Immature natural killer cell (primary cell): ENCODE data around the gene TOMM40. TPM values are rescaled to one million over a fixed set of nuclear protein-coding genes. Genes with fewer than 3 reads are reported as not detected.
"Not testable (repeated sequence)": the region's sequence is repeated elsewhere in the genome, so short reads cannot be mapped to it uniquely, and the experiment has no call there.

ENCODE experiments used
- DNase-seq, 3 donors: peaks; one replicate each; pipeline ENCODE4 v3.0.0; 2022; ENCODE audit warnings: mixed read lengths in 1 of 3
- H3K27ac Mint-ChIP-seq, 6 donors: one replicate each; pipeline ENCODE4 v1.8.0; 2020; ENCODE audit warnings: mixed read lengths in 6 of 6, mild to moderate bottlenecking in 5 of 6, inconsistent platforms in 4 of 6, moderate library complexity in 3 of 6
- H3K27me3 Mint-ChIP-seq, 3 donors: one replicate each; pipeline ENCODE4 v1.8.0; 2020 to 2021; ENCODE audit warnings: low read depth in 3 of 3, mild to moderate bottlenecking in 3 of 3, mixed read lengths in 3 of 3, moderate library complexity in 3 of 3, inconsistent platforms in 1 of 3
- H3K36me3 Mint-ChIP-seq, 3 donors: one replicate each; pipeline ENCODE4 v1.8.0; 2020; ENCODE audit warnings: mixed read lengths in 3 of 3, inconsistent platforms in 2 of 3, mild to moderate bottlenecking in 2 of 3
- H3K4me1 Mint-ChIP-seq, 2 donors: one replicate each; pipeline ENCODE4 v1.8.0; 2020; ENCODE audit warnings: inconsistent platforms in 2 of 2, mild to moderate bottlenecking in 2 of 2, mixed read lengths in 2 of 2, moderate library complexity in 1 of 2
- H3K4me3 Mint-ChIP-seq, 5 donors: one replicate each; pipeline ENCODE4 v1.8.0; 2020; ENCODE audit warnings: mild to moderate bottlenecking in 5 of 5, mixed read lengths in 5 of 5, inconsistent platforms in 3 of 5, moderate library complexity in 3 of 5
- H3K9me3 Mint-ChIP-seq, 6 donors: one replicate each; pipeline ENCODE4 v1.8.0; 2020; ENCODE audit warnings: mild to moderate bottlenecking in 6 of 6, mixed read lengths in 6 of 6, inconsistent platforms in 4 of 6, moderate library complexity in 3 of 6
- polyA plus RNA-seq, 3 donors: library from polyadenylated mRNA; unstranded; fragments of 300-500 nt; fragmentation: Illumina TruSeq; gene quantifications; one replicate each; pipeline ENCODE4 v1.2.3, GENCODE V29; 2021

The TOMM40 gene
- polyA plus RNA-seq, 3 donors from 2014 or later: 15.5 to 39.7 (median 25.6) TPM

DNA sequence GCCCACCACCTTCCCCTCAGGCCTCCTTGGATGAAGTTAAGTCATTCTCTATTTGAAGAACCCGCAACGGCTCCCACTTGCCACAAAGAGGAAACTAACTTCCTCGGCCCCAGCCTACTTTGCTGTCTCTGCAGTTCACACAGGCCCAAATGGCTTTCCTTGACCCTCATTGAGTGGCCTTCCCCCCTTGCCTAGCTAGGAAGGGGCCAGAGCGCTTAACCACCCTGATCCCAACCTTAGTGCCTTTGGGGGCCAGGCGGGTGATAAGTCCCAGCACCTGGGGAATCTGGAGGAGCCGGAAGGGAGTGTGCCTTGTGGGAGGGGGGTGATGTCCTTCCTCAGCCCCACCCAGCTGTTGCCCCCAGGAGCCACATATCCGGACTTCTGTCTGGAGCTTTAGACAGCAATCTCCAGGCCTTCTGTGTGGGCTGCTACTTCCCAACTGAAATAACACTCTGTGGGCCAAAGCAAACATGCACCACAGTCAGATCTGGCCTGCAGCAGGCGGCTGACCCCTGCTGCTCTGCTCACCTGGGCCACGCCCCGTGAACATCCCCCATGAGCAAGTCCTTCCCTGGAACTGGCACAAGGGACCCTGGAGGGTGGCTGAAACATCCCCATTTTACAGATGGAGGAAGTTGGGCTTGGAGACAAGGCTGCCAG, 34.5 kb upstream of the TOMM40 start:
- no peak for DNase-seq
- Mint-ChIP-seq H3K9me3 (no peaks in the 10 kb centered on the region), H3K27me3 (peaks cover 2 to 15% (median 5%) of the 10 kb centered on the region in 3 donors), H3K27ac (no peak overlapping the region), H3K4me1 (peaks cover 2 to 4% of the 10 kb centered on the region in 2 donors), H3K4me3 (no peak overlapping the region), H3K36me3 (no peaks in the 10 kb centered on the region)

- H3K4me3 Mint-ChIP-seq: no peak overlapping the region
- peaks cover 4 to 17% (median 6%) of the 10 kb centered on the region in 3 donors for H3K27me3 Mint-ChIP-seq
- no peak for DNase-seq
- no peaks in the 10 kb centered on the region for H3K9me3 Mint-ChIP-seq
- H3K27ac Mint-ChIP-seq: no peak overlapping the region
- H3K4me1 Mint-ChIP-seq: peaks cover 2 to 4% of the 10 kb centered on the region in 2 donors
- H3K36me3 Mint-ChIP-seq: no peaks in the 10 kb centered on the region
These were observed 33.2 kb upstream of the TOMM40 start for GRCh38 chr19:44857837-44858236.

- H3K9me3 Mint-ChIP-seq, H3K27ac Mint-ChIP-seq, DNase-seq, H3K36me3 Mint-ChIP-seq, H3K4me3 Mint-ChIP-seq, H3K4me1 Mint-ChIP-seq: not testable (repeated sequence)
- H3K27me3 Mint-ChIP-seq: peaks cover 2 to 14% (median 6%) of the 10 kb centered on the region in 3 donors
These were observed 29.5 kb upstream of the TOMM40 start for GRCh38 chr19:44861576-44861975.

DNA sequence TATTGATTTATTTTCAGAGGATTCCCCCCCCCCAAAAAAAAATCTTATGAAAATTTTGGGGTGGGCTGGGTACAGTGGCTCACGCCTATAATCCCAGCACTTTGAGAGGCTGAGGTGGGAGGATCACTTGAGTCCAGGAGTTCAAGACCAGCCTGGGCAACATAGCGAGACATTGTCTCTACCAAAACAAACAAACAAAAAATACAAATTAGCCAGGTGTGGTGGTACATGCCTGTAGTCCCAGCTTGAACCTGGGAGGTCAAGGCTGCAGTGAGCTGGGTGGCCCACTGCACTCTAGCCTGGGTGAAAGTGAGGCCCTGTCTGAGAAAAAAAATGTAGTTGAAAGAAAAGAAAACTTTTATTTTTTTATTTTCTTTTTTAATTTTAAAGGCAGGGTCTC, 27.1 kb upstream of the TOMM40 start:
- Mint-ChIP-seq H3K36me3 (no peaks in the 10 kb centered on the region), H3K4me1 (peaks cover 0 to 5% of the 10 kb centered on the region in 2 donors), H3K4me3 (no peak overlapping the region), H3K9me3 (no peaks in the 10 kb centered on the region), H3K27ac (no peak overlapping the region), H3K27me3 (peaks cover 2 to 14% (median 3%) of the 10 kb centered on the region in 3 donors)
- no peak for DNase-seq

DNA sequence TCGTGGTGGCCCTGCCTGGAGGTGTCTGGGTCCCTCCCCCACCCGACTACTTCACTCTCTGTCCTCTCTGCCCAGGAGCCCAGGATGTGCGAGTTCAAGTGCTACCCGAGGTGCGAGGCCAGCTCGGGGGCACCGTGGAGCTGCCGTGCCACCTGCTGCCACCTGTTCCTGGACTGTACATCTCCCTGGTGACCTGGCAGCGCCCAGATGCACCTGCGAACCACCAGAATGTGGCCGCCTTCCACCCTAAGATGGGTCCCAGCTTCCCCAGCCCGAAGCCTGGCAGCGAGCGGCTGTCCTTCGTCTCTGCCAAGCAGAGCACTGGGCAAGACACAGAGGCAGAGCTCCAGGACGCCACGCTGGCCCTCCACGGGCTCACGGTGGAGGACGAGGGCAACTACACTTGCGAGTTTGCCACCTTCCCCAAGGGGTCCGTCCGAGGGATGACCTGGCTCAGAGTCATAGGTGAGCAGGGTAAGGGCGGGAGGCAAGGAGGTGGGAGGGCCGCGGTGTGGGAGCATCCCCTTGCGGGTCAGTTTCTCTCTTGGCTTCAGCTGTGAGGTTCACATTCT, 25.8 kb upstream of the TOMM40 start:
- Mint-ChIP-seq H3K9me3 (no peaks in the 10 kb centered on the region), H3K4me1 (peaks cover 0 to 5% of the 10 kb centered on the region in 2 donors), H3K4me3 (no peak overlapping the region), H3K27me3 (peaks cover 2 to 14% (median 2%) of the 10 kb centered on the region in 3 donors), H3K27ac (no peak overlapping the region), H3K36me3 (no peaks in the 10 kb centered on the region)
- DNase-seq: no peak

- Mint-ChIP-seq H3K27me3 (peaks cover under 1 to 6% (median 2%) of the 10 kb centered on the region in 3 donors), H3K9me3 (no peaks in the 10 kb centered on the region), H3K36me3 (no peaks in the 10 kb centered on the region), H3K4me1 (peaks cover 0 to 5% of the 10 kb centered on the region in 2 donors), H3K27ac (no peak overlapping the region), H3K4me3 (no peak overlapping the region)
- no peak for DNase-seq
These were observed 24.4 kb upstream of the TOMM40 start for GRCh38 chr19:44866664-44867063.

GRCh38 chr19:44867578-44867977, 23.5 kb upstream of the TOMM40 start:
- Mint-ChIP-seq H3K27me3 (peaks cover 0 to 3% (median 0%) of the 10 kb centered on the region in 3 donors), H3K27ac (no peak overlapping the region), H3K9me3 (no peaks in the 10 kb centered on the region), H3K4me3 (no peak overlapping the region), H3K4me1 (peaks cover 0 to 5% of the 10 kb centered on the region in 2 donors), H3K36me3 (no peaks in the 10 kb centered on the region)
- no peak for DNase-seq

DNA sequence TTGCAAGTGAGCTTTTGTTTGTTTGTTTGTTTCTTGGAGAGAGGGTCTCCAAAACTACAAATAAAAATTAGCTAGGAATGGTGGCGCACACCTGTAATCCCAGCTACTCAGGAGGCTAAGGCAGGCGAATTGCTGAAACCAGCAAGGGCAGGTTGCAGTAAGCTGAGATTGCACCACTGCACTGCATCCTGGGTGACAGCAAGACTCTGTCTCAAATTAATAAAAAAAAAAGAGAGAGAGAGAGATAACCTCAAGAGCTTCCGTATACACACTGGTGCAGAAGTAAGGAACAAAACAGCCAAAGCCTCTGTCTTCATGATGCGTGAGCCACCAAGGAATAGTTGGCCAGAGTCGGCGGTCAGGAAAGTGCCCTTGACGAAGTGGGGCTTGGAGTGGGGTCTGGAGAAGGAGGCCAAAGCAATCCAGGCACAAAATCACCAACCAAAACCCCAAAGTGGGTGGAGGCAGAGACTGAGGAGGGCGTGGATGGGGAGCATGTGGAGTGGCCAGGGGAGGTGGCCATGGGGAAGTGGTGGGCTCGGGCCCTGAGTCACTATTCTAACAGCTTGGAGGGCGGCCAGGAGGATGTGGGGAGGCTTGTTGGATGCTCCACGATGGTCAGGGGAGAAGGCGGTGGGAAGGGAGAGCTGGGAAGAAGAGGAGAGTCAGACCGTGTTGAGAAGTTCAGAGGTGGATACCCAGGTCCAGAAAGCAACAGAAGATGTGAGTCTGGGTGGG, 21.2 kb upstream of the TOMM40 start:
- H3K4me1 Mint-ChIP-seq: peaks cover 0 to 5% of the 10 kb centered on the region in 2 donors
- no peak for DNase-seq
- no peak overlapping the region for H3K4me3 Mint-ChIP-seq
- H3K27me3 Mint-ChIP-seq: peaks cover 0 to 3% (median 0%) of the 10 kb centered on the region in 3 donors
- no peaks in the 10 kb centered on the region for H3K9me3 Mint-ChIP-seq
- H3K27ac Mint-ChIP-seq: no peak overlapping the region
- H3K36me3 Mint-ChIP-seq: no peaks in the 10 kb centered on the region

- Mint-ChIP-seq H3K27me3 (peaks cover 0 to 2% (median 0%) of the 10 kb centered on the region in 3 donors), H3K36me3 (no peaks in the 10 kb centered on the region), H3K9me3 (no peaks in the 10 kb centered on the region), H3K4me1 (no peaks in the 10 kb centered on the region), H3K4me3 (no peak overlapping the region), H3K27ac (no peak overlapping the region)
- no peak for DNase-seq
These were observed 19.2 kb upstream of the TOMM40 start for GRCh38 chr19:44871809-44872208.

DNA sequence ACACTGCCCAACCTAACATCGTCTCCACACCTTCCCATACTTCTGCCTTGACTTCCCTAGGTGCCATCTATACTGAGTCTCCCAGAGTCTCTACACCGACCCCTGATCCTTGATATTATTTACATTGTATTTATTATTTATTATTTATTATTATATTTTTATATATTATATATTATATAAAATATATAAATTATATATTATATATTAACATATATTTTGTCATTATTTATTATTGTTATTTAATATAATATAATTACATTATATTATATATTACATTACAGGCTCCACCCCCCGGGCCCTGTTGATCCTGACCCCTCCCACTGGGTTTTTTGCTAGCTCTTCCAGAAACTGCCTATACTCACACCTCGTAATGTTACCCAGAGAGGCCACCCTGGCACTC, 18.4 kb upstream of the TOMM40 start:
- H3K27ac Mint-ChIP-seq: peak overlapping the region in 1 of 6 donors; percentile 33
- H3K4me1 Mint-ChIP-seq: no peaks in the 10 kb centered on the region
- no peaks in the 10 kb centered on the region for H3K36me3 Mint-ChIP-seq
- no peak overlapping the region for H3K4me3 Mint-ChIP-seq
- H3K27me3 Mint-ChIP-seq: peaks cover 0 to 2% (median 0%) of the 10 kb centered on the region in 3 donors
- H3K9me3 Mint-ChIP-seq: no peaks in the 10 kb centered on the region
- DNase-seq: no peak

DNA sequence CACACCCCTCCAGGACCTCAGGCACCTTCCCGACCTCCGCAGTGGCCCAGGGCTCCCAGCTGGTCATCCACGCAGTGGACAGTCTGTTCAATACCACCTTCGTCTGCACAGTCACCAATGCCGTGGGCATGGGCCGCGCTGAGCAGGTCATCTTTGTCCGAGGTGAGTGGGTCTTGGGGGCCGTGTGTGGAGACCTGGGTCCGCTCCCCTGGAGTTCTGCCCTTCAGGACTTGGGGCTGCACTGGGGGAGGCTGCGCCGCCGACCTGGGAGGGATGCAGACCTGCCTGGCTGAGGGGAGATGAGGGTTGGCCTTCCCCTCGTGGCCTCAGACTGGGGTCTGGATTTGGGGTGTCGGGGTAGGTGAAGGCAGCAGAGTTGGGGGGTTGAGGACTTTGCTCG, 16.7 kb upstream of the TOMM40 start:
- no peaks in the 10 kb centered on the region for H3K9me3 Mint-ChIP-seq
- DNase-seq: no peak
- H3K4me3 Mint-ChIP-seq: no peak overlapping the region
- H3K4me1 Mint-ChIP-seq: no peaks in the 10 kb centered on the region
- H3K27ac Mint-ChIP-seq: no peak overlapping the region
- no peaks in the 10 kb centered on the region for H3K36me3 Mint-ChIP-seq
- H3K27me3 Mint-ChIP-seq: peaks cover 0 to 2% (median 0%) of the 10 kb centered on the region in 3 donors

- no peak for DNase-seq
- H3K9me3 Mint-ChIP-seq: no peaks in the 10 kb centered on the region
- no peaks in the 10 kb centered on the region for H3K36me3 Mint-ChIP-seq
- H3K4me3 Mint-ChIP-seq: no peak overlapping the region
- no peak overlapping the region for H3K27ac Mint-ChIP-seq
- H3K4me1 Mint-ChIP-seq: no peaks in the 10 kb centered on the region
- peaks cover 0 to 2% (median 0%) of the 10 kb centered on the region in 3 donors for H3K27me3 Mint-ChIP-seq
These were observed 15.2 kb upstream of the TOMM40 start for GRCh38 chr19:44875666-44876451.

- H3K27me3 Mint-ChIP-seq: peaks cover 0 to 2% (median 2%) of the 10 kb centered on the region in 3 donors
- no peaks in the 10 kb centered on the region for H3K4me1 Mint-ChIP-seq
- no peaks in the 10 kb centered on the region for H3K36me3 Mint-ChIP-seq
- H3K9me3 Mint-ChIP-seq: no peaks in the 10 kb centered on the region
- DNase-seq: no peak
- H3K4me3 Mint-ChIP-seq: no peak overlapping the region
- no peak overlapping the region for H3K27ac Mint-ChIP-seq
These were observed 14.0 kb upstream of the TOMM40 start for GRCh38 chr19:44876930-44877535.
